Measurements from ENCODE around the gene LGALS9. TPM values are rescaled to one million over a fixed set of nuclear protein-coding genes. Genes with fewer than 3 reads are reported as not detected.

Gene LGALS9
- total RNA-seq, 2 donors from 2014 or later: 9.7 to 27.4 TPM

DNA sequence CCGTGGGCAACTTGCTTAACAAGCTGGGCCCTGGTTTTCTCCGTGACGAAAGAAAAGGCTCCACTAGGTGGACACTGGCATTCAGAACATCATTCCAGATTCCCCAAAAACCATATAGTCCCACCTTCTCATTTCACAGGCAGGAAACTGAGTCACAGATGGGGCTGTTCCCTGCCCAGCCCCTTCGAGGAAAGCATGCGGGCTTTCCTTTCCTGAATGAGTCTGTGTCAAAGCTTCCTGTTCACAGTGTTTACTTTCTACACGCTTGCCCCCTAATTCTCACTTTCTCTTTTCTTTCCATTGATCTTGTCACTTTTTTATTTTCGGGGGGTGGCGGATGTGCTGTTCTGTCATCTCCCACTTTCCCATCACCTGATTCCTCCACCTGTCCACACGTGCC is 10.3 kb upstream of the LGALS9 start:
- Histone ChIP-seq H3K27me3 (no peaks in the 10 kb centered on the region), H3K9me3 (no peaks in the 10 kb centered on the region), H3K27ac (no peak overlapping the region), H3K4me1 (peaks cover 0 to 6% of the 10 kb centered on the region in 2 donors), H3K4me3 (no peak overlapping the region), H3K36me3 (peaks cover 38% of the 10 kb centered on the region)
- DNase-seq (ENCODE audit: low spot score): no peak
- TF ChIP-seq CTCF (IDR thresholded peaks at IDR 0.05): no peak

DNA sequence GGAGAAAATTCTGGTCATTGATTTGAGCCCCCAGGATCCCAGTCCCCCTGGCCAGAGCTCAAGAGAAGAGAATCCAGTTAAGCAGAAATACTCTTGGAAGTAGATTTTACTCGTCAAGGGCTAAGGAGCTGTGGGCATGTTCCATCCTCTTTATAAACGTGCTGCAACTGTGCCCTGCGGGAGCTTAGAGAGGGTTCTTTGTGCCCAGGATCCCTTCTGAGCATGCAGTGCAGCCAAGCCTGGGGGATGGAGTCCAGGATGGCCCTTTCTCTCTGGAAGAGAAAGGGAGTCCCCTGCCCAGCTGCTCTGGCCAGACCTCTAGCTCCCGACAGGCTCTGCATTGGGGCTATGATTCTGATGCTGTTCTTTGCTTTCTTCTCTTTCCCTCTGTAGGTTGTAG is 9.5 kb upstream of the LGALS9 start:
- H3K36me3 ChIP-seq: peaks cover 38% of the 10 kb centered on the region
- DNase-seq (ENCODE audit: low spot score): no peak
- H3K4me1 ChIP-seq: peaks cover 0 to 6% of the 10 kb centered on the region in 2 donors

GRCh38 chr17:27621942-27622559 is 8.9 kb upstream of the LGALS9 start:
- no peak for TF ChIP-seq CTCF (IDR thresholded peaks at IDR 0.05)
- H3K27me3 ChIP-seq: no peaks in the 10 kb centered on the region
- no peak overlapping the region for H3K4me3 ChIP-seq
- no peaks in the 10 kb centered on the region for H3K9me3 ChIP-seq
- DNase-seq (ENCODE audit: low spot score): no peak
- peaks cover 0 to 6% of the 10 kb centered on the region in 2 donors for H3K4me1 ChIP-seq
- H3K27ac ChIP-seq: no peak overlapping the region
- H3K36me3 ChIP-seq: peaks cover 37% of the 10 kb centered on the region

More for the DNA sequence above, 9.5 kb upstream of the LGALS9 start:
- Histone ChIP-seq H3K4me3 (no peak overlapping the region), H3K9me3 (no peaks in the 10 kb centered on the region), H3K27ac (no peak overlapping the region), H3K27me3 (no peaks in the 10 kb centered on the region)
- no peak for TF ChIP-seq CTCF (IDR thresholded peaks at IDR 0.05)

DNA sequence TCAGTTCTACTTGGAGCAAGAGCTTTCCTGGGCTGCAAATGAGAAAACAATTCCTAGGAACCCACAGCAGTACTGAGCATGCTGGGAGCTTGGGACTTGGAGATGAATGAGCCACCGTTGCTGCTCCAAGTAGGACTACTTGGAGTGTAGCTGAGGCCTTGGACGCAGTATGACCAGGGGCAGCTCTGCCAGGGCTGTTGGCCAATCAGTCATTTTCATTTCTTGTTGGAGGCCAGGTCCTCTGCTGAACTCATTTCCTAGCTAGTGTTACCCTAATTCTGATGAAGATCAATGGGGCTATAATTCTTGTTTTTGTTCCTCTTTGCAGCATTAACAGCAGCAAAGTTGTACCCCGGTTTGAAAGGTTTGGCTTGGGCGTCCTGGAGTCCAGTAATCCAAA is 8.0 kb upstream of the LGALS9 start:
- no peak for DNase-seq (ENCODE audit: low spot score)
- Histone ChIP-seq H3K27ac (no peak overlapping the region), H3K4me1 (peaks cover 0 to 6% of the 10 kb centered on the region in 2 donors), H3K36me3 (peaks cover 28% of the 10 kb centered on the region), H3K4me3 (no peak overlapping the region), H3K9me3 (no peaks in the 10 kb centered on the region), H3K27me3 (no peaks in the 10 kb centered on the region)
- no peak for TF ChIP-seq CTCF (IDR thresholded peaks at IDR 0.05)

DNA sequence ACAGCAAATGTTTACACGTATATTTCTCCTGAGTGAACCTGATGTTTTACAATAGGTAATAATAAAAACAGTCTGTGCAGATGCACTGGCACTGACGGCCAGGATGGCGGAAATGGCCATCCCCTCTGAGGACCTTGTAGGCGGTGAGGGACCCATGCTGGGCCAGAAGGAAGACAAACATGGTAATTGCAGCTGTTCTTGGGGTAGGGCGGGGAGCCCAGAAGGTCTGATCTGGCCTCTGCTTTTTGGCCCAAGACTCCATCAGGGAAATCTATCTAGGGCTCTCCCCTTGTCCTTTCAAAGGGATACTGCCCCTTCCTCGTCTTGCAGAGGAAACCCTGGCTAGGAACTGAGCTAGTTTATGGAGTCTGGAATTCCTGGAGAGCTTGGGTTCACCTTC is 7.4 kb upstream of the LGALS9 start:
- Histone ChIP-seq H3K9me3 (no peaks in the 10 kb centered on the region), H3K36me3 (peaks cover 22% of the 10 kb centered on the region), H3K4me1 (peaks cover 0 to 6% of the 10 kb centered on the region in 2 donors), H3K4me3 (no peak overlapping the region), H3K27me3 (no peaks in the 10 kb centered on the region), H3K27ac (no peak overlapping the region)
- DNase-seq (ENCODE audit: low spot score): no peak
- no peak for TF ChIP-seq CTCF (IDR thresholded peaks at IDR 0.05)

DNA sequence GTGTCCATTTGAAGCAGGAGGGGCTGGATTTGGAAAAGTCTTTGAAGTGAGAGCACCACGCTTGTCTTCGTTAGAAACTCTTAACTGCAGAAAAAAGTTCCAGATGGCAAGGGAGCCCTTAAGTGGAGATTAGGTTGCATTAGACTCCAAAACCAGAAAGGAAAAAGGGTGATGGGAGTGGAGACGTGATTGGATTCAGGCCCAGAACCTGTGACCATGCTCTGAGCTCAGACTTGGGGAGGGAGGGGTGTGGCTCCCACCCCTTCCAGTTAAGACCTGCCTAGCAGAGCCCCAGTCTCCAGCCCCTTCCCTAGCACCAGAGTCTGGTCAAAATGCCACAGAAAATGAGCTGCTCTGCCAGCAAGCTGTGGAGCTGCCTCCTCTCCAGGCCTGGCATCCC is 6.4 kb upstream of the LGALS9 start:
- no peak for TF ChIP-seq CTCF (IDR thresholded peaks at IDR 0.05)
- peaks cover 21% of the 10 kb centered on the region for H3K36me3 ChIP-seq
- no peak overlapping the region for H3K4me3 ChIP-seq
- DNase-seq (ENCODE audit: low spot score): no peak
- no peak overlapping the region for H3K27ac ChIP-seq
- no peaks in the 10 kb centered on the region for H3K27me3 ChIP-seq
- H3K9me3 ChIP-seq: no peaks in the 10 kb centered on the region
- peaks cover 0 to 6% of the 10 kb centered on the region in 2 donors for H3K4me1 ChIP-seq
